Smooth muscle cell (in vitro differentiated cells): ENCODE data around the gene MSI2. TPM values are rescaled to one million over a fixed set of nuclear protein-coding genes. Genes with fewer than 3 reads are reported as not detected.

Source experiments
- DNase-seq: peaks from one replicate; lab custom pipeline; 2025; ENCODE audit not compliant: unreplicated experiment; lab: John Stamatoyannopoulos, UW
- H2AFZ ChIP-seq: fragments of 200-600 bp; sonication (generic); 2 replicates; pipeline ENCODE4 v1.6.0; 2016; ENCODE audit warnings: antibody characterized with exemption, low read depth, mild to moderate bottlenecking
- H3F3A ChIP-seq: fragments of 200-600 bp; sonication (generic); 2 replicates; pipeline ENCODE4 v1.6.0; 2017; ENCODE audit warnings: antibody characterized with exemption, low read depth
- H3K27ac ChIP-seq: fragments of 200-600 bp; sonication (generic); 2 replicates; pipeline ENCODE4 v1.5.1; 2016; ENCODE audit warnings: low read depth, mild to moderate bottlenecking
- H3K27me3 ChIP-seq: fragments of 200-600 bp; sonication (generic); 2 replicates; pipeline ENCODE4 v1.6.1; 2016; ENCODE audit warnings: low read depth, mild to moderate bottlenecking
- H3K36me3 ChIP-seq: fragments of 200-600 bp; sonication (generic); 2 replicates; pipeline ENCODE4 v1.5.1; 2016; ENCODE audit warnings: low read depth
- H3K4me1 ChIP-seq: fragments of 200-600 bp; sonication (generic); 2 replicates; pipeline ENCODE4 v1.5.1; 2016; ENCODE audit warnings: low read depth
- H3K4me2 ChIP-seq: fragments of 200-600 bp; sonication (generic); 2 replicates; pipeline ENCODE4 v1.6.0; 2016; ENCODE audit warnings: mild to moderate bottlenecking
- H3K4me3 ChIP-seq: fragments of 200-600 bp; sonication (generic); 2 replicates; pipeline ENCODE4 v1.5.1; 2016; ENCODE audit warnings: mild to moderate bottlenecking
- H3K79me2 ChIP-seq: fragments of 200-600 bp; sonication (generic); 2 replicates; pipeline ENCODE4 v1.6.0; 2016; ENCODE audit warnings: low read depth, mild to moderate bottlenecking
- H3K9ac ChIP-seq: fragments of 200-600 bp; sonication (generic); 2 replicates; pipeline ENCODE4 v1.6.0; 2016; ENCODE audit warnings: low read depth
- H3K9me3 ChIP-seq: fragments of 200-600 bp; sonication (generic); replicated peaks from 2 replicates; pipeline ENCODE4 v1.5.1; 2016; ENCODE audit warnings: low read depth
- H4K20me1 ChIP-seq: fragments of 200-600 bp; sonication (generic); 2 replicates; pipeline ENCODE4 v1.6.0; 2016; ENCODE audit warnings: low read depth
- WGBS: methylation state at CpG from one replicate; pipeline ENCODE4 v1.1.7; 2016; ENCODE audit warnings: low lambda C conversion rate; 5-methylcytosine and 5-hydroxymethylcytosine counted together
- polyA plus RNA-seq: library from polyadenylated mRNA; unstranded; fragments of >200 nt; fragmentation: Nextera tagmentation; extraction: Ambion mirVana; gene quantifications from 2 replicates; pipeline ENCODE4 v1.2.1, GENCODE V29; 2016
- total RNA-seq: library from RNA; depleted of rRNA; stranded (reverse); fragments of >200 nt; gene quantifications from 2 replicates; pipeline ENCODE4 v1.2.3, GENCODE V29; 2014
- TF ChIP-seq, protein P1 (sequence below): fragments of 200-600 bp; sonication (generic); IDR thresholded peaks from 2 replicates; pipeline ENCODE4 v1.5.1; 2017; ENCODE audit warnings: borderline replicate concordance, mild to moderate bottlenecking, antibody characterized with exemption; ENCODE audit not compliant: insufficient read depth, poor library complexity, severe bottlenecking

Gene MSI2
- total and polyA plus RNA-seq, 2 experiments from 2014 or later: 5.7 to 36.5 TPM

GRCh38 chr17:57687642-57688041 lies 431.3 kb downstream of the MSI2 start:
- Histone ChIP-seq H3K4me3 (no peak overlapping the region), H3K9me3 (no peaks in the 10 kb centered on the region), H3K79me2 (no peaks in the 10 kb centered on the region), H4K20me1 (no peaks in the 10 kb centered on the region), H3F3A (no peaks in the 10 kb centered on the region), H2AFZ (no peak overlapping the region), H3K9ac (no peak overlapping the region), H3K4me2 (no peak overlapping the region), H3K36me3 (no peaks in the 10 kb centered on the region), H3K27me3 (no peaks in the 10 kb centered on the region), H3K4me1 (no peaks in the 10 kb centered on the region), H3K27ac (no peak overlapping the region)
- TF ChIP-seq, protein P1, sequence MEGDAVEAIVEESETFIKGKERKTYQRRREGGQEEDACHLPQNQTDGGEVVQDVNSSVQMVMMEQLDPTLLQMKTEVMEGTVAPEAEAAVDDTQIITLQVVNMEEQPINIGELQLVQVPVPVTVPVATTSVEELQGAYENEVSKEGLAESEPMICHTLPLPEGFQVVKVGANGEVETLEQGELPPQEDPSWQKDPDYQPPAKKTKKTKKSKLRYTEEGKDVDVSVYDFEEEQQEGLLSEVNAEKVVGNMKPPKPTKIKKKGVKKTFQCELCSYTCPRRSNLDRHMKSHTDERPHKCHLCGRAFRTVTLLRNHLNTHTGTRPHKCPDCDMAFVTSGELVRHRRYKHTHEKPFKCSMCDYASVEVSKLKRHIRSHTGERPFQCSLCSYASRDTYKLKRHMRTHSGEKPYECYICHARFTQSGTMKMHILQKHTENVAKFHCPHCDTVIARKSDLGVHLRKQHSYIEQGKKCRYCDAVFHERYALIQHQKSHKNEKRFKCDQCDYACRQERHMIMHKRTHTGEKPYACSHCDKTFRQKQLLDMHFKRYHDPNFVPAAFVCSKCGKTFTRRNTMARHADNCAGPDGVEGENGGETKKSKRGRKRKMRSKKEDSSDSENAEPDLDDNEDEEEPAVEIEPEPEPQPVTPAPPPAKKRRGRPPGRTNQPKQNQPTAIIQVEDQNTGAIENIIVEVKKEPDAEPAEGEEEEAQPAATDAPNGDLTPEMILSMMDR: no peak
- no peak for DNase-seq

DNA sequence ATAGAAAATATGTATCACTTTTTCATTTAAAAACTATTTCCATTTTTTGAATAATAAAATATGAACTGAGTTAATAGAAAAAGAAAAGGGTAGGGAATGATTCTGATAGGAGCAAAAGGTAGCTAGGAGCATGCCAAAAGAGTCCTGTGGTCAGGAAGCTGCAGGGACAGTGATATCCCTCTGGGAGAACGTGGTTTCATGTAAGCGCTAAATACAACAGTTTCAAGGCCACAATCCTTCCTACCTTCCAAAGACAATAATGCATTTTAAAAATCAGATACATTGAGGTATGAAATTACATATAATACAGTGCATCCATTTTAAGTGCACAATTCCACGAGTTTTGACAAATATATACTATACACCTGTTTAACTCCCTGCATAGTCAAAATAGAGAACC lies 432.9 kb downstream of the MSI2 start:
- no peak for DNase-seq
- 78% methylated on average over 3 of the region's 3 CpGs for whole genome bisulfite sequencing
- H3K4me2 ChIP-seq: no peak overlapping the region
- no peaks in the 10 kb centered on the region for H3K79me2 ChIP-seq
- no peaks in the 10 kb centered on the region for H3K9me3 ChIP-seq
- no peak overlapping the region for H3K27ac ChIP-seq
- no peaks in the 10 kb centered on the region for H3K36me3 ChIP-seq
- H3K4me3 ChIP-seq: no peak overlapping the region
- no peaks in the 10 kb centered on the region for H4K20me1 ChIP-seq
- no peak overlapping the region for H3K9ac ChIP-seq
- no peaks in the 10 kb centered on the region for H3F3A ChIP-seq
- TF ChIP-seq, protein P1: no peak
- H3K4me1 ChIP-seq: no peaks in the 10 kb centered on the region
- H2AFZ ChIP-seq: no peak overlapping the region
- no peaks in the 10 kb centered on the region for H3K27me3 ChIP-seq

DNA sequence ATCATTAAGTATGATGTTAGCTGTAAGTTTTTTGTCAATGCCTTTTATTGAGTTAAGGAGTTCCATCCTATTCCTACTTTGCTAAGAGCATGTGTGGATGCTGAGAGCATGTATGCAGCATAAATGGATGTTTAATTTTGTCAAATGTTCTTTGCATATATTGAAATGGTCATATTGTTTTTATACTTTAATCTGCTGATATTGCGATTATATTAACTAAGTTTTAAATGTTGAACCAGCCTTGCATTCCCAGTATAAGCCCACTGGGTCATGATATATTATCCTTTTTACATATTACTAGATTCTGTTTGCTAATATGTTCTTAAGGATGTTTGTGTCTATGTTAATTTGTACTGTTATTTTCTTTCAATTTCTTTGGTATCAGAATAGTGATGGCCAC lies 435.6 kb downstream of the MSI2 start:
- Histone ChIP-seq H3K36me3 (no peaks in the 10 kb centered on the region), H3K4me2 (no peak overlapping the region), H3F3A (no peaks in the 10 kb centered on the region), H4K20me1 (no peaks in the 10 kb centered on the region), H3K4me3 (no peak overlapping the region), H3K4me1 (no peaks in the 10 kb centered on the region), H3K9ac (no peak overlapping the region), H2AFZ (no peak overlapping the region), H3K79me2 (no peaks in the 10 kb centered on the region), H3K27ac (no peak overlapping the region), H3K9me3 (no peaks in the 10 kb centered on the region), H3K27me3 (no peaks in the 10 kb centered on the region)
- TF ChIP-seq, protein P1: no peak
- WGBS: 97% methylated on average over 1 of the region's 1 CpG
- DNase-seq: no peak

DNA sequence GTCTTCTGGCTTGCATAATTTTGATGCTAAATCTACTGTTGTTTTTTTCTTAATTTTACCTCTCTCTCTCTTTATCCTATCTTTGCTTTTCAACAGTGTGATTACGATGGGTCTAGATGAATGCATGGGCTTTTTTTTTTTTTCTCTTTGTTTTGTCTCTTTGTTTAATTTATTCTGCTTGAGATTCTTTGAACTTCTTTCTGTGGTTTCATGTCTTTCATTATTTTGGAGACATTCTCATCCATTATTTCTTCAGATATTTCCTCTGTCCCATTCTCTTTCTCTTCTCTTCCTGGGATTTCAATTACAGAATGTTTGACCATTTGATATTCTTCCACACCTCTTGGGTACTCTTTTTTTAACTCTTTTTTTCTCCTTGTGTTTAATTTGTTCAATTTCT lies 436.4 kb downstream of the MSI2 start:
- no peaks in the 10 kb centered on the region for H4K20me1 ChIP-seq
- no peak overlapping the region for H3K9ac ChIP-seq
- H3K36me3 ChIP-seq: no peaks in the 10 kb centered on the region
- no peak for DNase-seq
- H3K27ac ChIP-seq: no peak overlapping the region
- no peak overlapping the region for H3K4me2 ChIP-seq
- H3K4me3 ChIP-seq: no peak overlapping the region
- no peak overlapping the region for H2AFZ ChIP-seq
- H3K79me2 ChIP-seq: no peaks in the 10 kb centered on the region
- no peaks in the 10 kb centered on the region for H3K9me3 ChIP-seq
- no peaks in the 10 kb centered on the region for H3F3A ChIP-seq
- no peaks in the 10 kb centered on the region for H3K4me1 ChIP-seq
- H3K27me3 ChIP-seq: no peaks in the 10 kb centered on the region
- TF ChIP-seq, protein P1: no peak
- WGBS: 96% methylated on average over 1 of the region's 1 CpG
